ENCODE data around the gene STK40.

DNA sequence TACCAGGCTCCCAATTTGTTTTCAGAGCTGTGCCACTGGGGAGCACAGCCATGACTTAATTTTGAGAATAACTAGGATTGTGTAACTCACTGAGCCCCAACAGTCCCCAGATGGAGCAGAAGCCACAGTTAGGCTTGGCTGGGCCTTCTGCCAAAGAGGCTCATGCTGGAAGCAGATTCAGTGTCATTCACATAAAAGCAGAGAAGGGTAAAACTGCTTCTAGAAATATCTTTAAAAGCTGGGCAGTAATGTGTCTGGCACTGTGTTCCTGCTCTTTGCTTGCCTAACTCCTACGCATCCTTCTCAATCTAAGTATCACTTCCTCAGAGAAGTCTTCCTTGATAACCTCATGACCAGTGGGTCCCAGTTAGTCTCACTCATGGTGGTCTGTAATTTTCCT is 20.3 kb downstream of the STK40 start:
- TF ChIP-seq, protein P1, sequence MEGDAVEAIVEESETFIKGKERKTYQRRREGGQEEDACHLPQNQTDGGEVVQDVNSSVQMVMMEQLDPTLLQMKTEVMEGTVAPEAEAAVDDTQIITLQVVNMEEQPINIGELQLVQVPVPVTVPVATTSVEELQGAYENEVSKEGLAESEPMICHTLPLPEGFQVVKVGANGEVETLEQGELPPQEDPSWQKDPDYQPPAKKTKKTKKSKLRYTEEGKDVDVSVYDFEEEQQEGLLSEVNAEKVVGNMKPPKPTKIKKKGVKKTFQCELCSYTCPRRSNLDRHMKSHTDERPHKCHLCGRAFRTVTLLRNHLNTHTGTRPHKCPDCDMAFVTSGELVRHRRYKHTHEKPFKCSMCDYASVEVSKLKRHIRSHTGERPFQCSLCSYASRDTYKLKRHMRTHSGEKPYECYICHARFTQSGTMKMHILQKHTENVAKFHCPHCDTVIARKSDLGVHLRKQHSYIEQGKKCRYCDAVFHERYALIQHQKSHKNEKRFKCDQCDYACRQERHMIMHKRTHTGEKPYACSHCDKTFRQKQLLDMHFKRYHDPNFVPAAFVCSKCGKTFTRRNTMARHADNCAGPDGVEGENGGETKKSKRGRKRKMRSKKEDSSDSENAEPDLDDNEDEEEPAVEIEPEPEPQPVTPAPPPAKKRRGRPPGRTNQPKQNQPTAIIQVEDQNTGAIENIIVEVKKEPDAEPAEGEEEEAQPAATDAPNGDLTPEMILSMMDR (IDR thresholded peaks at IDR 0.05): no peak
- no peak for TF ChIP-seq POLR2AphosphoS5 (IDR thresholded peaks at IDR 0.05; ENCODE audit: low read depth, low read length)

Data from Panc1 (cell line).